Skin epidermis (tissue), 12 donors: ENCODE data around the gene TALDO1.

Experiments
- H3K27ac ChIP-seq, 21 experiments: fragments of 200-600 bp; sonication (generic) in 11 of 21; one replicate each; pipeline ENCODE4 v1.5.0; 2020; ENCODE audit warnings: mild to moderate bottlenecking in 3 of 21, inconsistent platforms in 2 of 21, moderate library complexity in 2 of 21
- H3K4me3 ChIP-seq, 7 experiments: fragments of 200-600 bp; sonication (generic) in 2 of 7; one replicate each; pipeline ENCODE4 v1.5.0; 2020; ENCODE audit warnings: inconsistent platforms in 2 of 7, mild to moderate bottlenecking in 2 of 7, moderate library complexity in 1 of 7

TALDO1 gene

GRCh38 chr11:747158-748006 is at the start of gene TALDO1:
Gene TALDO1 (plus strand): TSS chr11:747464. CDS start chr11:747482, 18 bp downstream.
- H3K27ac ChIP-seq = peak within 1 kb of the TSS; percentile 43 to 94 (median 86)
- peak within 1 kb of the TSS; percentile 81 to 98 (median 96) for H3K4me3 ChIP-seq

- Histone ChIP-seq H3K4me3 (peak overlapping the region in 1 of 7 experiments; percentile 66), H3K27ac (peak overlapping the region in 20 of 21 experiments; percentile 28 to 100 (median 99))
These were observed 49.4 kb upstream of the TALDO1 start for GRCh38 chr11:697811-698311.

GRCh38 chr11:698493-699115 is 48.7 kb upstream of the TALDO1 start:
- Histone ChIP-seq H3K4me3 (no peak overlapping the region), H3K27ac (peak overlapping the region in 9 of 21 experiments; percentile 29 to 100 (median 100))

GRCh38 chr11:699116-699508 is 48.2 kb upstream of the TALDO1 start:
- Histone ChIP-seq H3K27ac (peak overlapping the region in 4 of 21 experiments; percentile 29 to 100 (median 82)), H3K4me3 (no peak overlapping the region)

- H3K27ac ChIP-seq = peak overlapping the region in 4 of 21 experiments; percentile 15 to 65 (median 28)
- H3K4me3 ChIP-seq = no peak overlapping the region
These were observed 47.5 kb upstream of the TALDO1 start for GRCh38 chr11:699753-700152.

GRCh38 chr11:701741-702461 is 45.4 kb upstream of the TALDO1 start:
- H3K27ac ChIP-seq = peak overlapping the region in 12 of 21 experiments; percentile 4 to 76 (median 60)
- H3K4me3 ChIP-seq = no peak overlapping the region

- Histone ChIP-seq H3K4me3 (no peak overlapping the region), H3K27ac (peak overlapping the region in 18 of 21 experiments; percentile 18 to 79 (median 60))
These were observed 44.5 kb upstream of the TALDO1 start for GRCh38 chr11:702462-703461.

- Histone ChIP-seq H3K4me3 (no peak overlapping the region), H3K27ac (peak overlapping the region in 12 of 21 experiments; percentile 18 to 79 (median 74))
These were observed 43.8 kb upstream of the TALDO1 start for GRCh38 chr11:703506-703905.

GRCh38 chr11:704228-704674 is 43.0 kb upstream of the TALDO1 start:
- Histone ChIP-seq H3K27ac (peak overlapping the region in 12 of 21 experiments; percentile 18 to 92 (median 85)), H3K4me3 (no peak overlapping the region)

- H3K4me3 ChIP-seq = peak overlapping the region in 6 of 7 experiments; percentile 42 to 77 (median 50)
- peak overlapping the region; percentile 22 to 94 (median 84) for H3K27ac ChIP-seq
These were observed 42.3 kb upstream of the TALDO1 start for GRCh38 chr11:704781-705645.

GRCh38 chr11:705646-706438 is 41.4 kb upstream of the TALDO1 start, which contains the start of gene EPS8L2:
Gene EPS8L2 (plus strand): TSS chr11:706231. CDS start chr11:709408, 3,177 bp downstream.
- Histone ChIP-seq H3K27ac (peak within 1 kb of the TSS; percentile 22 to 94 (median 86)), H3K4me3 (peak within 1 kb of the TSS; percentile 42 to 77 (median 52))

- H3K4me3 ChIP-seq = peak overlapping the region; percentile 42 to 77 (median 52)
- peak overlapping the region; percentile 8 to 94 (median 86) for H3K27ac ChIP-seq
These were observed 40.8 kb upstream of the TALDO1 start for GRCh38 chr11:706439-706956.

- Histone ChIP-seq H3K27ac (peak overlapping the region; percentile 8 to 94 (median 86)), H3K4me3 (peak overlapping the region; percentile 42 to 77 (median 52))
These were observed 40.1 kb upstream of the TALDO1 start for GRCh38 chr11:706957-707816.

GRCh38 chr11:707817-708420 is 39.3 kb upstream of the TALDO1 start:
- Histone ChIP-seq H3K27ac (peak overlapping the region in 13 of 21 experiments; percentile 1 to 93 (median 86)), H3K4me3 (peak overlapping the region in 4 of 7 experiments; percentile 46 to 77 (median 54))

GRCh38 chr11:708511-708910 is 38.8 kb upstream of the TALDO1 start:
- H3K4me3 ChIP-seq = no peak overlapping the region

More at GRCh38 chr11:708511-708910, 38.8 kb upstream of the TALDO1 start:
- peak overlapping the region in 6 of 21 experiments; percentile 1 to 92 (median 70) for H3K27ac ChIP-seq
